ENCODE results near the gene CALR. TPM values are rescaled to one million over a fixed set of nuclear protein-coding genes. Genes with fewer than 3 reads are reported as not detected.

Gene CALR
- total and polyA plus RNA-seq, 10 donors, result 150 to 828 (median 406) TPM

DNA sequence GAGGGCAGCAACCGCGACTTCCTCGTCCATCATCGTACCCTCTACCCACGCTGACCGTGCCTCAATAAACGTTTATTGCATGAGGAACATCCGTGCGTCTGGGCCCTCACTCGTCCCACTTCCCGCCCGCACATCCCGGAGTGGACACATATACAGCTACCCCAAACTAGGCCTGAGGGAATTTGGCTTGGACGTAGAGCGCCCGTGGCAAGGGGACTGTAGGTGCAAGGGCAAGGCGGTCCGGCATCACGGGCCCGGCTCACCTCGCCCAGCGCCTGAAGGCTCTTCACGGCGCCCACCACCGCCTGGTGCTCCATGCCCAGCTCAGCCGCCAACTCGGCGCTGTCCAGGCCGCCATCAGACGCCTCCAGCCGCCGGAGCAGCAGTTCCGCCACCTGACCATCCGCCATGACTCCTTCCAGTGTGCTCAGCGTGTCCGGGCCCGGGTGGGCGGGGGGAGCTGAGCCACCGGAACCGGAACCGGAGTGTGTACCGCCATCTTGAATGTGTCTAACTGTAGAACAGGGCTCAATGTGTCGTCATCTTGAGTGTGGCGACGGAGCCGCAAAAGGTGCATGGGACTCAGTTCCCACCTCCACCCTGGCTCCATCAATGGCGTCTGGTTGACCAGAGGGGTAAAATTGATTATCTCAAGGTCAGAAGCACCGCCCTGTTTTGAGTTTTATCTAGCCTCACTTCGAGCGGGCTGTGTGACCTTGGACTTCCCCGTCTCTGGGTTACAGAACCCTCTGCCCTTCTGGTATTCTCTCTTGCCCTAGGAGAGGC lies 4.9 kb upstream of the CALR start, which contains the start of gene FARSA:
Gene FARSA, minus strand, starts transcription at position 425 of the 786 bp plus-strand sequence. Its CDS starts 15 bp downstream, at position 410.
- Histone ChIP-seq H3K4me3 (peak within 1 kb of the TSS; percentile 76 to 99 (median 96)), H3K27ac (peak within 1 kb of the TSS; percentile 73 to 90 (median 86)), H3K36me3 (peaks cover 0 to 31% (median 23%) of the 10 kb centered on the region in 6 donors), H3K9me3 (no peaks in the 10 kb centered on the region), H3K4me1 (peaks cover 23 to 67% (median 44%) of the 10 kb centered on the region in 6 donors), H3K27me3 (replicated peaks in 1 of 7) (no peaks in the 10 kb centered on the region)
- TF ChIP-seq POLR2AphosphoS5 (IDR thresholded peaks at IDR 0.05) (peak; percentile 93 to 100 (median 99)), POLR2A (IDR thresholded peaks at IDR 0.05) (peak in 1 of 3 donors; percentile 44)
- TF ChIP-seq, protein P1, sequence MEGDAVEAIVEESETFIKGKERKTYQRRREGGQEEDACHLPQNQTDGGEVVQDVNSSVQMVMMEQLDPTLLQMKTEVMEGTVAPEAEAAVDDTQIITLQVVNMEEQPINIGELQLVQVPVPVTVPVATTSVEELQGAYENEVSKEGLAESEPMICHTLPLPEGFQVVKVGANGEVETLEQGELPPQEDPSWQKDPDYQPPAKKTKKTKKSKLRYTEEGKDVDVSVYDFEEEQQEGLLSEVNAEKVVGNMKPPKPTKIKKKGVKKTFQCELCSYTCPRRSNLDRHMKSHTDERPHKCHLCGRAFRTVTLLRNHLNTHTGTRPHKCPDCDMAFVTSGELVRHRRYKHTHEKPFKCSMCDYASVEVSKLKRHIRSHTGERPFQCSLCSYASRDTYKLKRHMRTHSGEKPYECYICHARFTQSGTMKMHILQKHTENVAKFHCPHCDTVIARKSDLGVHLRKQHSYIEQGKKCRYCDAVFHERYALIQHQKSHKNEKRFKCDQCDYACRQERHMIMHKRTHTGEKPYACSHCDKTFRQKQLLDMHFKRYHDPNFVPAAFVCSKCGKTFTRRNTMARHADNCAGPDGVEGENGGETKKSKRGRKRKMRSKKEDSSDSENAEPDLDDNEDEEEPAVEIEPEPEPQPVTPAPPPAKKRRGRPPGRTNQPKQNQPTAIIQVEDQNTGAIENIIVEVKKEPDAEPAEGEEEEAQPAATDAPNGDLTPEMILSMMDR (IDR thresholded peaks at IDR 0.05 in 8 of 11, conservative IDR thresholded peaks at IDR 0.05 in 3 of 11), result peak in 1 of 11 experiments; percentile 26
- intact Hi-C loops (cut with DNase I; ENCODE audit: low total_unique reads), result no loop called here
- peak; percentile 98 for DNase-seq
- 1 to 4% (median 2%) methylated on average over 27 to 51 of the region's 51 CpGs for WGBS, 5 donors

DNA sequence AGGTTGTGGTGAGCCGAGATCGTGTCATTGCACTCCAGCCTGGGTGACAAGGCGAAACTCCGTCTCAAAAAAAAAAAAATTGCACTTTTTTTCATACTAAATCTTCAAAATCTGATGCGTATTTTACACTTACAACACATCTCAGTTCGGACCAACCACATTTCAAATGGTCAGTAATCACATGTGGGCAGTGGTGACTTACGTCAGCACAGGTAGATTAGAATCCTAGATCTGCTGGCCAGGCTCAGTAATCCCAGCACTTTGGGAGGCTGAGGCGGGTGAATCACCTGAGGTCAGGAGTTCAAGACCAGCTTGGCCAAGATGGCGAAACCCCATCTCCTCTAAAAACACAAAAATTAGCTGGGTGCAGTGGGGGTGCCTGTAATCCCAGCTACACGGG lies 3.3 kb upstream of the CALR start:
- Histone ChIP-seq H3K36me3 (peaks cover 0 to 23% (median 12%) of the 10 kb centered on the region in 6 donors), H3K9me3 (no peaks in the 10 kb centered on the region), H3K4me1 (peaks cover 30 to 77% (median 55%) of the 10 kb centered on the region in 6 donors), H3K27me3 (replicated peaks in 1 of 7) (no peaks in the 10 kb centered on the region), H3K27ac (no peak overlapping the region), H3K4me3 (no peak overlapping the region)
- TF ChIP-seq, protein P1 (IDR thresholded peaks at IDR 0.05 in 8 of 11, conservative IDR thresholded peaks at IDR 0.05 in 3 of 11), result no peak
- TF ChIP-seq POLR2AphosphoS5 (IDR thresholded peaks at IDR 0.05) (no peak), POLR2A (IDR thresholded peaks at IDR 0.05) (no peak)
- WGBS, 5 donors, result 86 to 94% (median 89%) methylated on average over 10 of the region's 10 CpGs
- intact Hi-C loops (cut with DNase I; ENCODE audit: low total_unique reads), result no loop called here
- DNase-seq, result no peak

DNA sequence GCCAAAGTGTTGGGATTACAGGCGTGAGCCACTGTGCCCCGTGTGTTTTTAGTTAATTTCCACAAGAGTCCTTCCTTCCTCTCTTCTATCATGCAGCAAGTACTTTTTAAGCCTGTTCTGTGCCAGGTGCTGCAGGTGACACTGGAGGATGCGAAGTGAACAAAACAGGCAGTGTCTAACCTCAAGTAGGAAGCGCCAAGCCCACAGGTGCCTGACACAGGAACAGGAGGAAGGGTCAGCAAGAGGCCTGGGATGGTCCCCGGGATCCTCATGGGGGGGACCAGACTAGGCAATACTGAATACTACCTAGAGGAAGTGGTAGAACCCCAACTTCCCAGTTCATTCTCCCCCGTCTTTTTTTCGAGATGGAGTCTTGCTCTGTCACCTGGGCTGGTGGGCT lies 1.8 kb upstream of the CALR start:
- no peak for DNase-seq
- peaks cover 5 to 23% (median 19%) of the 10 kb centered on the region in 6 donors for H3K36me3 ChIP-seq
- TF ChIP-seq, protein P1 (IDR thresholded peaks at IDR 0.05 in 8 of 11, conservative IDR thresholded peaks at IDR 0.05 in 3 of 11), result no peak
- TF ChIP-seq POLR2A (IDR thresholded peaks at IDR 0.05), result no peak
- TF ChIP-seq POLR2AphosphoS5 (IDR thresholded peaks at IDR 0.05), result no peak
- H3K4me3 ChIP-seq, result no peak overlapping the region
- H3K4me1 ChIP-seq, result peaks cover 40 to 77% (median 65%) of the 10 kb centered on the region in 6 donors
- no peaks in the 10 kb centered on the region for H3K27me3 ChIP-seq (replicated peaks in 1 of 7)
- H3K9me3 ChIP-seq, result no peaks in the 10 kb centered on the region
- WGBS, 5 donors, result 34 to 52% (median 43%) methylated on average over 7 of the region's 7 CpGs
- peak overlapping the region in 3 of 8 donors; percentile 27 to 98 (median 29) for H3K27ac ChIP-seq
- intact Hi-C loops (cut with DNase I; ENCODE audit: low total_unique reads), result no loop called here

All from spleen (tissue), 11 donors.